ENCODE results near the gene SAMD15.
"Not testable (repeated sequence)": the region's sequence is repeated elsewhere in the genome, so short reads cannot be mapped to it uniquely, and the experiment has no call there.

SAMD15 gene

DNA sequence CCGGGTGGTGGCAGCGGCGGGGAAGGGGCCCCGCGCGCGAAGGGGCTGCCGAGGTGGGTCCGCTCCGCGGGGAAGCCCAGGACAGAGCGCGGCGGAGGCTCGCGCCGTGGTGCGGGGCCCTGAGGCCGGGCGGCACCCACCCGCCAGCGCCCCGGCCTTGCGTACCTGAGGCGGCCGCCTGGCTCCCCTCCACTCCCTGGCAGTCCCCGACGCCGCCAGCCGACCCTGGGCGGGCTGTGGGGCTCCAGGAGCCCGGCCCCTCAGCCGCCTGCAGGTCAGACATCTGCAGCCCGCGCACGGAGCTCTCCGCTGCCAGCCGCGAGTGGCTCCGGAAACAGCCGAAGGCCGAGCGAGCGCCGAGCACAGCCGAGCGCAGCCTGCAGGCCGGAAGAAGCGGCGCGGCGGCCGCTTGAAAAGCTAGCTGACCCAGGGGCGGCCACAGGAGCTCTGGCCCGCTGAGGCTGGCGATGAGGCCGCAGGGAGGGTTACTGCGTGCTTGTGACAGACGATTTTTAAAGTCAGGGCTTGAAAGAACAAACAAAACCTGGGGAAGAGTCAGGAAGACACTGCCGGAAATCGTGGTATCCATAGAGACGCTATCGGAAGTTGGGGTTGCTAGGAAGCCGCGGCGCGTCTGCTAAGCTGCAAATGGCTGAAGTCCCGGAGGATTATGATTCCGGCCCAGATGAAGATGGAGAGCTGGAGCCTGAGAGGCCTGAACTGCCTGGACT is at the start of gene SAMD15, which contains the start of gene TMED8:
Gene SAMD15 (plus strand): TSS at position 609 of the 731 bp plus-strand sequence. CDS start 40 bp downstream, at position 649.
Gene TMED8 (minus strand): TSS at position 324 of the 731 bp plus-strand sequence. CDS start 41 bp downstream, at position 283.
- DNase-seq (ENCODE audit: low spot score), result peak; percentile 82

GRCh38 chr14:77329872-77330271 is 47.3 kb upstream of the SAMD15 start:
- no peak for DNase-seq (ENCODE audit: low spot score)

GRCh38 chr14:77335576-77335975 is 41.6 kb upstream of the SAMD15 start:
- no peak for DNase-seq (ENCODE audit: low spot score)

DNA sequence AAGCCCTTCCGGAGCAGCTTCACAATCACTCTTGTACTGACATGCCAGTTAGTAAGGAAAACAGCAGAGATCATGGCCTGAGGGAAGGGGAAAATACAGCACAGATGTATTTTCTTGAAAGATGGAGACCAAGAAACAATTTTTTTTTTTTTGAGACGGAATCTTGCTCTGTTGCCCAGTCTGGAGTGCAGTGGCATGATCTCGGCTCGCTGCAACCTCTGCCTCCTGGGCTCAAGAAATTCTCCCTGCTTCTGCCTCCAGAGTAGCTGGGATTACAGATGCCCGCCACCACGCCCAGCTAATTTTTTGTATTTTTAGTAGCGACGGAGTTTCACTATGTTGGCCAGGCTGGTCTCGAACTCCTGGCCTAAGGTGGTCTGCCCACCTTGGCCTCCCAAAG is 39.9 kb upstream of the SAMD15 start:
- DNase-seq (ENCODE audit: low spot score), result not testable (repeated sequence)

GRCh38 chr14:77337880-77338279 is 39.3 kb upstream of the SAMD15 start:
- no peak for DNase-seq (ENCODE audit: low spot score)

GRCh38 chr14:77338302-77338701 is 38.9 kb upstream of the SAMD15 start:
- DNase-seq (ENCODE audit: low spot score), result no peak

DNA sequence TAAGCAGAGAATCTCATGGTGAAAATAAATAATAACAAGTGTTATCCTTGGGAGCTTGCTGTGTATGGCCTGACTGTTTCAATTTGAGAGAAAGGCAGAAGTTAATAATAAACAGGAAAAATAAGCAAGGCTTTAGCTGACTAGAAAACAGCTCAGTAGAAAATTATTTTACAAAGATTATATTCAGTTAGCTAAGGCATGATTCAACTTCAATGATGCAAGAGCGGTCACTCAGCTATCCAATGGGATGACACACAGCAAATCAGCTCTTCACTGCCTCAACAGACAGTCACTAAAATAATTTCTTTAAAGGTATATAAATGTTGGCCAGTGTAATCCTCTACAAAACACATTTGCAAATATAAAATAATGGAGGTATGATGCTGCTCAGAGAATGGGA is 37.8 kb upstream of the SAMD15 start:
- no peak for DNase-seq (ENCODE audit: low spot score)

DNA sequence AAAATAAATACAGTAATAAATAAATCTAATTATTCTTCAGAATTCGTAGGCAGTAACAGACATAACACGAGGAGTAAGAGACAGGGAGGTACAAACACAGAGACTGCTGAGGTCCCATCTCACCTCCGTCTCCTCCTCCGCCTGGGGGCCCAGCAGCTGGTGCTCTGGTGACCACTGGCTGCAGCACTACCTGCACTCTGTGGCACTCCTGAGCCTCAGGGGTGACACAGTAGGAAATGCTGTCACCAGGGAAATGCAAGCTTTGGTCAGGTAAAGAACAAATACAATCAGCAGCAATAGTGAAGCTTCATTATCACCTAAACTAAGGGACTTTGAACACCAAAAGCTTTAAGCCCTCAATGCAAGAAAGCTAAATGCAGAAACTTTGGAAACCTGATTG is 36.8 kb upstream of the SAMD15 start:
- DNase-seq (ENCODE audit: low spot score), result no peak

DNA sequence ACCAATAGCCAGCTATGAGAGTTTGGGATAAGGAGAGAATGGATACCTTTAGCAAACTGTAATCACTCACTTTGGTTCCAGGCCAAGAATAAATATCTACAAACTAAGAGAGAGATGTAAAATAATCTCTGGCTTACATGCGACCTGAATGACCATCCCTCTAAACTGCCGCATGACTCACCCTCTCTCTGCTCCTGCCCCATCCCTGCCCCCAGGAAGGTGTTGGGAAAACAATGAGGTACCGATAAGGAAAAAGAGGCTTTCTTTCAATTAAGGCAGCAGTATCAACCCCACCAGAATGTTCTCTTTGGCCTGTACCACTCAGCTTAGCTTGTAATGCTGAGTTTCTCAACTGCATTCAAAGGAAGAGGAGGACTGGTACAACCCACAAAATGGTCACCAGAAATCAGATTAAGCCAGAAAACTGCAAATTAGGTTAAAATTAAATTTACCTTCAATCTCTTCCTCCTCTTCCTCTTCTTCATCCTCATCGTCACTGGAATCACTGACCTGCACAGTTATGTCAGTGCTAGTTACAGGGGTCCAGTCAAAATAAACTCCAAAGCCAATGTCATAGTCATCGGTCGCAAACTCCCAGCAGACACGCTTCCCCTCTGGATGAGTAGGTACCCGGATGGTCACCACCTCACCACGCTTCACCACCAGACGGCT is 34.3 kb upstream of the SAMD15 start:
- no peak for DNase-seq (ENCODE audit: low spot score)

DNA sequence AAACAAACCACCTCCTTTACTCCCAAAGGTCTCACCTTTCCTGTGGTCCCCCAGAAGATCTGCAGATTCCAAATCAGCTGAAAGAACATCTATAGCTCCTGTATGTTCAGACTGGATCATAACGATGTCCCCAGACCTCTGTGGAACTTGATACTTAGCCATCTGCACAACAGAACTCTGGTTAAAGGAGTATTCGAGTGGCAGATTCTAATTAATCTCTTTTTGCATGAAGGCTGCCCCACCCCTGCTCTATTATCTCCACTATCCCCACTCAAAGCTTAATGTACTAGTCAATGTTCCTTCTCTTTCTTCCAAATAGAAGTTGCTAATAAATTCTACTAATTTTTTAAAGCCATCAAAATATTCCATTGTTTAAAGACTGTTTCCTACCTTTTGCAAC is 33.5 kb upstream of the SAMD15 start:
- no peak for DNase-seq (ENCODE audit: low spot score)

DNA sequence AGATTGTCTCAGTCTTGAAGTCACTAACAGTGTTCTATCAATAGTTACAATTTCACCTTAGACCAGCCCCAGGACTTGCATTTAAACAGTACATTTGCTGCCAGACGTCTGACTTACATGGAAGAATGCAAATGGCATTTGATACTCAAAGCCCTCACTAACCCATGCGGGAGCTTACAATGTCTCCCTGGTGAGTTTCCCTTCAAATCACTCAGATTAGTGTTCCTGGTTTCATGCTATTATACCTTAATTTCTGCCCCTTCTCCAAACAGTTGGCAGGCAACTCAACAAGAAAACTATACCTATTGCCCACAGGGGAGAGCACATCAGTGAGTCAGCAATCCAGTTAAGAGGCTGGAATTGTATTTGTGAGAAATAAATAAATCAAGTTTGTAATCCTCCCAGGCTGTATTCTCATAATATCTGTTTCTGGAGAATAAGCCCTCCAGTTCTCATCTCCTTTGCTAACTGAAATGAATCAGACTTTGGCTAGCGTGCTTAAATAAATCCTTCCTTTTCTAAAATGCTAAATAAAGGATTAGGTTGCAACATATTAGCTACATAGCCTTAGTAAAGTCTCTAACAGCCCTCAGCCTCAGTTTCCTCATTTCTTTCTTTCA is 32.7 kb upstream of the SAMD15 start:
- no peak for DNase-seq (ENCODE audit: low spot score)

- DNase-seq (ENCODE audit: low spot score), result no peak
These were observed 30.7 kb upstream of the SAMD15 start for GRCh38 chr14:77346495-77346894.

- no peak for DNase-seq (ENCODE audit: low spot score)
These were observed 29.4 kb upstream of the SAMD15 start for GRCh38 chr14:77347751-77348150.

DNA sequence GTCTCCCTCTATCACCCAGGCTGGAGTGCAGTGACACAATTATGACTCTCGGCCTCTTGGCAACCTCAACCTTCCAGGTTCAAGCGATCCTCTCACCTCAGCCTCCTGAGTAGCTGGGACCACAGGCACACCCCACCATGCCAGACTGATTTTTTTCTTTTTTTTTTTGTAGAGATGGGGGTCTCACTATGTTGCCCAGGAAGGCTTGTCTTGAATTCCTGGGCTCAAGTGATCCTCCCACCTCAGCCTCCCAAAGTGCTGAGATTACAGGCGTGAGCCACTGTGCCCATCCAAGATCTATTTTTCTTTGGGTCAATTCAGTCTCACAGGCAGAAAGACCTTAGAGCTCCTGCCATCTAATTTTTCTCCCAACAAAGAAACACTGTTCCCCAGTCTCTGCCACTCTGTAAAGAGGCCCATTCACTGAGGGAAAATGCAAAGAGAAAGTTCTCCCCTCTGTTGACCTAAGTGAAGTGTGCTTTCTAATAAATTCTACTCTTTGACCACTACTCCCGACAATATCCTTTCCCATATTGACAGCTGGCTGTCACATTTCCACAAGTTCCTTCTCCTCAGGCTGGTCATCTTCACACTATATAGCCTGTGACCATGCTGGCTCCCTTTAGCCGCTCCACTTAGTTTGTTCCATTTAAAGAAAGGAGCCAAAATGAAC is 23.6 kb upstream of the SAMD15 start:
- no peak for DNase-seq (ENCODE audit: low spot score)

DNA sequence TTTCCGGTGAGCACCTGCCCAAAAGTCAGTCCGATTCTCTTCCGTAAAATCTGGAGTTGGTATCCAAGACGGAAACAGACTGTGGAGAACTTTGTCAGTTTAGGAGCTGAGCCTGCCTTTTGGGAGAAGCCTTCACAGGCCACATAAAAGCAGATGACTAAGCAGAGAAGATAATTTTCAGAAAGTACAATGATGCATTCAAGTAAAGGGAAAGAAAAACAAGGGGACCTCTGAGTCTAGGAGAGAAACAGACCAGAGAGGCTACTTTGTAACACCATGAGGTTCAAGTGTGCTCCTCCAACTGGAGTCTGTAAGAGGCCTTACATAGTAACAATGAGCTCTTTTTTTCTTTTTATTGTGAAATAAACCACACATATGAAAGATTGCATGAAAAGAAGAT is 21.4 kb upstream of the SAMD15 start:
- DNase-seq (ENCODE audit: low spot score), result no peak

DNA sequence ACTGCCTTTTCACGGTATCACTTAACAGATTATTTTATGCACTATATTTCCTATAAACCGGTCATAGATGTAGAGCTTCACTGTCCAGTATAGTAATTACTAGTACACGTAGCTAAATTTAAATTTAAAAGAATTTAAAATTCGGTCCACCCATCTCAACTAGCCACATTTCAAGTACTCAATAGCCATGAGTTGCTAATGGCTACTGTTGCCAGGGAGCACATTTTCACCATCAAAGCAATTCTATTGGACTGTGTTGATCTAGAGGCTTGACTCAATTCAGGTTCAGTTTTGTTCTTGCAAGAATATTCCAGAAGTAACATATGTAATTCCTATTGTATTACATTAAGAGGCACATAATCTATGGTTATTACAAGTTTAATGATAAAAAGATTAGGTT is 20.3 kb upstream of the SAMD15 start:
- DNase-seq (ENCODE audit: low spot score), result no peak

- DNase-seq (ENCODE audit: low spot score), result no peak
These were observed 17.6 kb upstream of the SAMD15 start for GRCh38 chr14:77359626-77360025.

DNA sequence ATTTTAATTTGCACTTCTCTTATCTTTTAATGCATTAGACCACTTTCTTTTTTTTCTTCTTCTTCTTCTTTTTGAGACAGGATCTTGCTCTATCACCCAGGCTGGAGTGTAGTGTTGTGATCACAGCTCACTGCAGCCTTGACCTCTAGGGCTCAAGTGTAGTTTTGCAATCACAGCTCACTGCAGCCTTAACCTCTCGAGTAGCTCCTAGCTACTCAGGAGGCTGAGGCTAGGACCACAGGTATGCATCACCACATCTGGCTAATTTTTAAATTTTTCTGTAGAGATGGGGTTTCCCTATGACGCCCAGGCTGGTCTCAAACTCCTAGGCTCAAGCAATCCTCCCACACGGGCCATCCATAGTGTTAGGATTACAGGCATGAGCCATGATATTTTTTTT is 13.0 kb upstream of the SAMD15 start:
- DNase-seq (ENCODE audit: low spot score), result no peak

- DNase-seq (ENCODE audit: low spot score), result peak; percentile 15
These were observed 7.9 kb upstream of the SAMD15 start for GRCh38 chr14:77369285-77369684.

- DNase-seq (ENCODE audit: low spot score), result no peak
These were observed 4.8 kb upstream of the SAMD15 start for GRCh38 chr14:77372304-77372841.

- no peak for DNase-seq (ENCODE audit: low spot score)
These were observed 1.8 kb upstream of the SAMD15 start for GRCh38 chr14:77375164-77375950.
